GM19324 (cell line): ENCODE data around the gene RPL26.
"Not testable (repeated sequence)": the region's sequence is repeated elsewhere in the genome, so short reads cannot be mapped to it uniquely, and the experiment has no call there.

Source experiments
- ATAC-seq: cut with Tn5 transposase; IDR thresholded peaks from one replicate; pipeline ENCODE4 v1.9.1; 2021; ENCODE audit warnings: mild to moderate bottlenecking, moderate library complexity; ENCODE audit not compliant: unreplicated experiment, low FRiP score

The RPL26 gene

DNA sequence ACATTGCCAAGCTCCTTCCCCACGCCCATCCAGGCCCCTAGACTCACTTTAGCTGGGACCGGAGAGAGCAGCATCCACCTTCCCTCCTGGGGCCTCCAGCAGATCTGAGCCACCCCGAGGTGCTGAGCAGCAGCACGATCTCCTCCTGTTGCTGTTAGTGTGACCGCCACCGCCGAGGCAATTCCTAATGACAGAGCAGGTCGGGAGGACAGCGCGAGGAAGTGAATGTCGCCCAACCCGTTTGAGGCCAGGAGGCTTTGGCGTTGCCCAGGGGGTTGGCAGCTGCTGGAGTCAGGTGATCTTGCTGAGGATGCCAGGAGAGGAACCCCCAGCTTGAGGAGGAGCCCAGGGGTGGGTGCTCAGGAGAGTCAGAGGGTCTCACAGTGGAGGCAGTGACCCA is 14.6 kb upstream of the RPL26 start, which contains the start of gene RNF222:
TSS of gene RNF222 (minus strand) at position 192 of the 400 bp plus-strand sequence. CDS start 4,366 bp downstream, outside the sequence.
- ATAC-seq: no peak

- ATAC-seq: not testable (repeated sequence)
Measured at GRCh38 chr17:8394497-8394896, 11.5 kb upstream of the RPL26 start.

DNA sequence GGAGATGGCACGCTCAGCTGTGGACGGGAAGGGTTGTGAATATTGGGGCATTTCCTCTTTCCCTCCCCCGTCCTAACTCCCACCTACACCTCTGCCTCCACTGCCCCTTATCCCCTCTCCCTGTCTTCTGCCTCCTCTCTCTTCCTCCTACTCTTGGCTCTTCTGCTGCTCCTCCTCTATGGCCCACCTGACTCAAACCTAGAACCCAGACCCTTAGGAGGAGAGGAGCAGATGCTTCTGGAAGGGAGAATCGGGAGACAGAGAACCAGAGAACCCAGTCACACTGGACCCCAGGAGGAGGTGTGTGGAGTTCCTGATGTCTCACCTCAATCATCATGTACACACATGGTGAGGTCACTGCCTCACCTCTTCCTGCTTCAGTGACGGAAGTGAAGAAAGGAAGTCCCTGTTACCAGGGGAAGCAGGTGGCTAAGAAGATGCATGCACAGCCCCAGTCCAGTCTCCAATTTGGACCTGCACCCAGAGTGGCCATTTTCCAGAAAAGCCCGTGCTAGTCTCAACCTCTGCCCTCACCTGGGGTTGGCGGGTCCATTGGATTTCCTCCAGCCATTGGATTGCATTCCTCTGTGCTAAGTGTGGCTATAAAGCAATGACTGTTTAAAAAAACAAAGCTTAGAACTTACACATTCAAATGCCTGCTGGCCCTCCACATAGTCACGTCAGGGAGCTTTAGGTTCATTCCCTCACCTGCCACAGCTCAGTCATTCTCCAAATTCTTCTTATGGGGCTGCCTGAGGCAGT is 10.7 kb upstream of the RPL26 start:
- no peak for ATAC-seq

GRCh38 chr17:8392674-8393469 is 9.9 kb upstream of the RPL26 start:
- ATAC-seq: no peak

- ATAC-seq: no peak
Measured at GRCh38 chr17:8392274-8392673, 9.3 kb upstream of the RPL26 start.

DNA sequence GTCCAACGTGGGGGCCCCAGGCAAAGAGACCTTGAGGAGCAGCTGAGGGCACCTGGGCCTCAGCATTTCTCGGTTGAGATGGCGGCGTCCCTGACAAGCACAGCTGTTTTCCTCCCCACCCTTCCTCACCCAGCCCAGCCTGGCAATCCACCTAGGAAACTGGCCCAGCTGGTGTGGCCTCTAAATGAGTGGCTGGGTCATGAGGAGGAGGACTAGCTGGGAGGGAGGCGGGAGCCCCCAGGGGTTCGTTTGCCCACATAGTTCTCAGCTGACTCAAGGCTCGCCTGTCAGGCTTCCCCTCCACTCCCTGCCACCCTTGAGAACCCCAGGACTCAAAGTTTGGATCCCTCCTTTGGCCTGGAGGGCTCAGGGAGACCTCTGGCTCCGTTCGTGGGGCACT is 8.7 kb upstream of the RPL26 start:
- ATAC-seq: no peak

GRCh38 chr17:8387914-8388651 is 5.1 kb upstream of the RPL26 start:
- ATAC-seq: no peak

DNA sequence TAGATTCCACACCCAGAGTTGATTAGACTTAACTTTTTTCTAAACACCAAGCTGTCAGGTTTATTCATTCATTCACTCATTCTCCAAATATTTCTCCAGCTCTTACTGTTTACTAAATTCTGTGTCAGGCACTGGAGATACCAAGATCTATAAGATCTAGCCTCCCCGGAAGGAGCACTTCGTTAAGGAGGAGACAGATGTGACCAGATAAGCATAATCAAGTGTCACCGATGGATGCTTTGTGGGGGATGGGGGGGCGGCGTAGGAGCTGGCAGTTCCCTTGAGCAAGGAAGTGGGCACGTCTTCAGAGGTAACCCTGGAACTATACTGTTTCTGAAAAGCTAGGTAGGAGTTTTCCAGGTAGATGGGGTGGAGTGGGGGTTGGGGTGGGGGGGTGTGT is 3.8 kb upstream of the RPL26 start:
- no peak for ATAC-seq

DNA sequence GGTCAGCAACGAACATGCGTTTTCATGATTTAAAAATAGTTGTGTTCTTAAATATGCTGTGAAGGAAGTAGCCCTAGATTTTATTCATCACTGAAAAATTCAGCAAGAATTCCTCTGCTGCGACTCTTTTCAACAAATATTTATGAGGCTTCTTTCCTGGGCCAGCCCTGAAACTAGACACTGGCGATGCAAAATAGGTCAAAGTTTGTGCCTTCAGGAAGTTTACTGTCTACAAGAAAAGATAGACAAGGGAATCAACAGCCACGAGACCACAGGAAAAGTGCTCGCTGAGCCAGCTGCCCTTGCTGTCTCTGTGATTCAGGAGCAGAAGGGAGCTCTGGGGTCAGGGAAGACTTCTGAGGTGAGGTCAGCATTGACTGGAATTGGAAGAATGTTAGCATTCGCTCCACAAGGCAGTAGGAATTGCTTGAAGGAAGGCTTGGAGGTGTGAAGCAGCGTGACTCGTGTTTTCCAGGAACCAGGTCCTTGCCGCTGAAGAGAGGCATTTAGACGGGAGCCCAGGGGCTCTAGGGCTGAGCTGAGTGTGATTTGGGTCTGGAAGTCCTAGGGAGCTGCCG is 1.9 kb upstream of the RPL26 start:
- ATAC-seq: no peak

DNA sequence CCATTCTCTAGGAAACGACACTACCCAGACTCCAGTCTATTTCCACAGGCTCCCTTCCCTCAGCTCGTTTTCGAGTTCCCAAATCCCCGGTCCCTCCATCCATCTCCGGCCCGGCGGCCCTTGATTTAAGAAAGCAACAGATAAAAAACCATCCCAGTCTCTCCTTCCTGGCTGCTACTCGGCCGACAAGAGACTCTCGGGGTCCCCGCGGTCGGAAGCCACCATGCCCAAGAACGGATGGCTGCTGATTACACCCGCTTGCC is 182 bp downstream of the RPL26 start:
- no peak for ATAC-seq

- ATAC-seq: no peak
Measured at GRCh38 chr17:8382052-8382879, 727 bp downstream of the RPL26 start.

- no peak for ATAC-seq
Measured at GRCh38 chr17:8380049-8380448, 2.9 kb downstream of the RPL26 start.

DNA sequence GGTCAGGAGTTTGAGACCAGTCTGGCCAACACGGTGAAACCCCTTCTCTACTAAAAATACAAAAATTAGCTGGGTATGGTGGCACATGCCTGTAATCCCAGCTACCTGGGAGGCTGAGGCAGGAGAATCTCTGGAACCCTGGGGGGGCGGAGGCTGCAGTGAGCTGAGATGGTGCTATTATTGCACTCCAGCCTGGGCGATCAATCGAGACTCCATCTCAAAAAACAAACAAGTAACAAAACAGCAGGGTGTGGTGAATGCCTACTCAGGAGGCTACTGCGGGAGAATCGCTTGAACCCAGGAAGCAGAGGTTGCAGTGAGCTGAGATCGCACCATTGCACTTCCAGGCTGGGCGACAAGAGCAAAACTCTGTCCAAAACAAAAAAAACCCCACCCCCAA is 4.9 kb downstream of the RPL26 start:
- ATAC-seq: not testable (repeated sequence)

DNA sequence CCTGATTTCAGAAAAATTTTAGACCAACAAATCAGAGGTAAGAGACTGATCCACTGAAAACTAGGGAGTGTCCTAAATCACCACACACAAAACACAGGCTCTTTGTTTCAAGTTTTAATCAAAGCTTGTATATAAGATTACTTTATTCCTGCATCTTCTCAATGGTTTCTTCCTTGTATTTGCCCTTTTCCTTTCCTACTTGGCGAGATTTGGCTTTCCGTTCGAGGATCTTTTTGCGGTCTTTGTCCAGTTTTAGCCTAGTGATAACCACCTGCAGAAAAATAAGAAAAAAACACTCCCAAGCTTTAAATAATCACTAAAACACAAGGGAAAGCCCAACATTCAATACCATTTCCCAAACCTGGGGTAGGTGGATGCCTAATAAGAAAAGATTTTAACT is 5.6 kb downstream of the RPL26 start:
- no peak for ATAC-seq

- peak; percentile 90 for ATAC-seq
Measured at GRCh38 chr17:8376271-8377067, 6.5 kb downstream of the RPL26 start, which contains the start of gene KRABD2. TSS of gene KRABD2 (minus strand) at chr17:8376704.

DNA sequence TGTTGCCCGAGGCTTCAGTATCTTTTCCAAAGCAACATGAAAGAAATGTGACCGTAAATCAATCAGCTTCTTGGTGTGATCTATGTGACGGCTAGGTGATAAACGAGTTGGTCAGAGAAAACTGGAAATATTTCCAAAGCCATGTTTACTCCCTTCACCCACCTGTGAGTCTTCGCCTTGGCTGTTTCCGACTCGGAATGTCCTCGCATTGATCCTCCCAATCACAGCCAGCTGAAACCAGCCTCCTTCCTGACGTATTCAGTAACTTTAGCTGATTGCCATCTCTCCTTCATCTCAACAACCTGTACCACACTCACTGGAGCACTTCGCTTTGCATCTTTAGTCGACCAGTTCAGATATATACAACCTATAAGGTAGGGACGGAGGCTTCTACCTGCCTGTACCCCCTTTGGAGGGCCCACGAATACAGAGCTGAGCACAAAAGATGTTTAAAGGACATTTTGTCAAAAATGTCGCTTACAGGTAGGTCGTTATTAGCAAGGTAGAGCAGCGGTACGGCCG is 7.2 kb downstream of the RPL26 start:
- peak; percentile 11 for ATAC-seq

GRCh38 chr17:8373856-8374255 is 9.1 kb downstream of the RPL26 start:
- not testable (repeated sequence) for ATAC-seq

GRCh38 chr17:8372422-8372821 is 10.6 kb downstream of the RPL26 start:
- ATAC-seq: no peak

DNA sequence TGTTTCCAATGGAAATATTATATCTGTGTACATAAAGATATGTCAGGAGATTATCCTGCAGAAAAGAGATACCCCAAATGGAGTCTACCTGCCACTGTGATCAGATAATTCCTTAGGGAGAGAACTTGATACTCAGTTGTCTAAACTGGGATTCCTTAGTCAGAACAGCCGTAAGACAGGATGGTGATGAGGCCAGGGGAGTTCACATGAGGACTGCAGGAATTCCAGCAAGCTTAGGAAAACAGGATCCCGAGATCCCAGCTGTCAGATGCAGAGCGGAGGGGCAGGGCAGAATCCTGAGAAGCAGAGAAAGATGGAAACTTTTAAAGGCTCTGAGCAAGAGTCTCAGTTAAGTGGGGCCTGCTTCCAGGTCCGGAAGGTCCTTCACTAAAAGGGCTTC is 11.2 kb downstream of the RPL26 start:
- no peak for ATAC-seq
